Osteoblast (primary cell): ENCODE measurements around the gene MDM4. TPM values are rescaled to one million over a fixed set of nuclear protein-coding genes. Genes with fewer than 3 reads are reported as not detected.

ENCODE experiments used
- DNase-seq: peaks from one replicate; pipeline ENCODE4 v3.0.0; 2011; ENCODE audit warnings: low spot score, mixed read lengths; ENCODE audit not compliant: insufficient read length; ENCODE audit errors: missing footprints
- H2AFZ ChIP-seq: 2 replicates; pipeline ENCODE4 v1.6.0; 2011; ENCODE audit warnings: mild to moderate bottlenecking, low read length
- H3K27ac ChIP-seq: 2 replicates; pipeline ENCODE4 v1.5.1; 2011; ENCODE audit warnings: mild to moderate bottlenecking, low read depth, low read length, moderate library complexity
- H3K27me3 ChIP-seq: 2 replicates; pipeline ENCODE4 v1.6.0; 2012; ENCODE audit warnings: mild to moderate bottlenecking, control low read depth, inconsistent platforms, low read length, moderate library complexity; ENCODE audit not compliant: insufficient read depth
- H3K36me3 ChIP-seq: 2 replicates; pipeline ENCODE4 v1.5.1; 2011; ENCODE audit warnings: mild to moderate bottlenecking, low read length, control low read depth, moderate library complexity; ENCODE audit not compliant: insufficient read depth
- H3K4me1 ChIP-seq: 2 replicates; pipeline ENCODE4 v1.5.1; 2011; ENCODE audit warnings: mild to moderate bottlenecking, low read length, control low read depth, moderate library complexity; ENCODE audit not compliant: insufficient read depth
- H3K4me2 ChIP-seq: 2 replicates; pipeline ENCODE4 v1.6.0; 2011; ENCODE audit warnings: mild to moderate bottlenecking, low read length; ENCODE audit not compliant: insufficient read depth
- H3K4me3 ChIP-seq: fragments of 200-600 bp; sonication (generic); 3 replicates; pipeline ENCODE4 v1.5.1; 2012; ENCODE audit warnings: mild to moderate bottlenecking, low read length, inconsistent platforms; ENCODE audit not compliant: insufficient read depth
- H3K79me2 ChIP-seq: 2 replicates; pipeline ENCODE4 v1.6.0; 2012; ENCODE audit warnings: mild to moderate bottlenecking, low read length, control low read depth, inconsistent platforms; ENCODE audit not compliant: insufficient read depth
- H3K9me3 ChIP-seq: 2 replicates; pipeline ENCODE4 v1.5.1; 2011; ENCODE audit warnings: low read depth, low read length, control low read depth
- H4K20me1 ChIP-seq: 2 replicates; pipeline ENCODE4 v1.6.0; 2012; ENCODE audit warnings: mild to moderate bottlenecking, low read length, control low read depth; ENCODE audit not compliant: insufficient read depth
- CTCF ChIP-seq: IDR thresholded peaks from 2 replicates; pipeline ENCODE4 v1.5.1; 2011; ENCODE audit warnings: mild to moderate bottlenecking, low read depth, low read length, moderate library complexity; ENCODE audit errors: extremely low read depth
- total RNA-seq: library from RNA; depleted of rRNA; stranded (reverse); fragments of >200 nt; gene quantifications from 2 replicates; pipeline ENCODE4 v1.2.3, GENCODE V29; 2012

The MDM4 gene
- total RNA-seq, 1 donor: 40.2 TPM

- no peak for DNase-seq
- no peaks in the 10 kb centered on the region for H3K4me1 ChIP-seq
- H3K79me2 ChIP-seq: no peaks in the 10 kb centered on the region
- no peak overlapping the region for H3K4me3 ChIP-seq
- H2AFZ ChIP-seq: no peak overlapping the region
- no peaks in the 10 kb centered on the region for H3K27me3 ChIP-seq
- no peak overlapping the region for H3K27ac ChIP-seq
- no peak for TF ChIP-seq CTCF
- no peaks in the 10 kb centered on the region for H3K36me3 ChIP-seq
- H3K4me2 ChIP-seq: no peak overlapping the region
- no peaks in the 10 kb centered on the region for H4K20me1 ChIP-seq
- no peaks in the 10 kb centered on the region for H3K9me3 ChIP-seq
Observed at GRCh38 chr1:204575221-204576190, 59.3 kb downstream of the MDM4 start.

DNA sequence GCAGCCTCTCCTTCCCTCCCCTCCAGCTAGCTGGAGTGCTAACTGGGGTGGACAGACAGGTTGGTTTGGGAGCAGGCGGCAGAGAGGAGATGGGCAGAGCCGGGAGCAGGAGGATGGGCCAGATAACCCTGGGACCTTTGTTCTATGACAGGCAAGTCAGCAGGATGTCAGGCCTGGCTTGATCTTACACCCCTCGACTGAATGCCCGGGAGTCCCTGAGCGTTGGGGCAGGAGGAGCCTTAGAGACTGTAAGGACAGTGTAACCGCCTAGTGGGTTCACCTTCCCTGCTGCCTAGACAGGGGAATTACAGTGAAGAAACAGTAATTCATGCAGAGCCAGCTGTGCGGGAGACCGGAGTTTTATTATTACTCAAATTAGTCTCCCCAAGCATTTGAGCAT is 60.2 kb downstream of the MDM4 start:
- H3K27me3 ChIP-seq: no peaks in the 10 kb centered on the region

GRCh38 chr1:204577794-204578478 is 61.7 kb downstream of the MDM4 start:
- Histone ChIP-seq H3K4me2 (no peak overlapping the region), H3K27ac (no peak overlapping the region), H3K36me3 (no peaks in the 10 kb centered on the region), H3K9me3 (no peaks in the 10 kb centered on the region), H3K27me3 (no peaks in the 10 kb centered on the region), H2AFZ (no peak overlapping the region), H3K79me2 (no peaks in the 10 kb centered on the region), H3K4me1 (no peaks in the 10 kb centered on the region), H4K20me1 (no peaks in the 10 kb centered on the region), H3K4me3 (no peak overlapping the region)
- no peak for DNase-seq
- TF ChIP-seq CTCF: no peak

More for the DNA sequence above, 60.2 kb downstream of the MDM4 start:
- no peak for DNase-seq
- Histone ChIP-seq H3K9me3 (no peaks in the 10 kb centered on the region), H3K27ac (no peak overlapping the region), H3K4me2 (no peak overlapping the region), H3K36me3 (no peaks in the 10 kb centered on the region), H3K4me3 (no peak overlapping the region), H4K20me1 (no peaks in the 10 kb centered on the region), H2AFZ (no peak overlapping the region), H3K4me1 (no peaks in the 10 kb centered on the region), H3K79me2 (no peaks in the 10 kb centered on the region)
- TF ChIP-seq CTCF: no peak
